PC-9 (cell line): ENCODE measurements around the gene PTTG1IP. TPM values are rescaled to one million over a fixed set of nuclear protein-coding genes. Genes with fewer than 3 reads are reported as not detected.

Source experiments
- BruUV-seq: library from RNA; stranded (reverse); fragments of 400-500 nt; replicated peaks from 2 replicates; lab custom pipeline; 2021; lab: Mats Ljungman, UMichigan
- CTCF ChIA-PET: fragments of 300-600 bp; sonication (Branson Sonifier 250); formaldehyde crosslinking; loops from one replicate; lab custom pipeline; 2022; ENCODE audit warnings: antibody characterized with exemption; lab: Charles Lee
- POLR2A ChIA-PET: fragments of 300-600 bp; sonication (Branson Sonifier 250); formaldehyde crosslinking; loops from one replicate; lab custom pipeline; 2022; ENCODE audit warnings: antibody characterized with exemption; ENCODE audit not compliant: unreplicated experiment; lab: Charles Lee
- DNase-seq, 2 experiments: peaks; one replicate each; pipeline versions ENCODE4 v3.0.0 to v3.0.0-alpha.2; 2015 to 2022; ENCODE audit warnings: mixed read lengths in 1 of 2
- H2AFZ ChIP-seq: fragments of 200-600 bp; sonication (generic); 2 replicates; pipeline ENCODE4 v1.8.1; 2017; ENCODE audit warnings: antibody characterized with exemption
- H3F3A ChIP-seq: fragments of 200-600 bp; sonication (generic); 2 replicates; pipeline ENCODE4 v1.8.1; 2017; ENCODE audit warnings: antibody characterized with exemption, mild to moderate bottlenecking, low read depth; ENCODE audit not compliant: insufficient read depth
- H3K27ac ChIP-seq: fragments of 200-600 bp; sonication (generic); 2 replicates; pipeline ENCODE4 v1.6.1; 2016; ENCODE audit warnings: mixed run types
- H3K27me3 ChIP-seq: fragments of 200-600 bp; sonication (generic); 2 replicates; pipeline ENCODE4 v1.6.1; 2016; ENCODE audit warnings: low read depth, mixed run types; ENCODE audit not compliant: insufficient read depth
- H3K36me3 ChIP-seq: fragments of 200-600 bp; sonication (generic); 2 replicates; pipeline ENCODE4 v1.6.1; 2016; ENCODE audit warnings: low read depth, mixed run types
- H3K4me1 ChIP-seq: fragments of 200-600 bp; sonication (generic); replicated peaks from 2 replicates; pipeline ENCODE4 v1.6.1; 2016; ENCODE audit warnings: mixed run types; ENCODE audit not compliant: insufficient read depth
- H3K4me2 ChIP-seq: fragments of 200-600 bp; sonication (generic); 2 replicates; pipeline ENCODE4 v1.6.1; 2017; ENCODE audit warnings: mixed run types
- H3K4me3 ChIP-seq: fragments of 200-600 bp; sonication (generic); 2 replicates; pipeline ENCODE4 v1.6.1; 2016; ENCODE audit warnings: mixed run types
- H3K79me2 ChIP-seq: fragments of 200-600 bp; sonication (generic); 2 replicates; pipeline ENCODE4 v1.6.1; 2017; ENCODE audit warnings: low read depth, mixed run types
- H3K9me2 ChIP-seq: fragments of 200-600 bp; sonication (generic); 2 replicates; pipeline ENCODE4 v1.8.1; 2017; ENCODE audit warnings: mild to moderate bottlenecking; ENCODE audit not compliant: insufficient read depth
- H3K9me3 ChIP-seq: fragments of 200-600 bp; sonication (generic); 2 replicates; pipeline ENCODE4 v1.8.1; 2016; ENCODE audit warnings: low read depth; ENCODE audit not compliant: insufficient read depth
- H4K20me1 ChIP-seq: fragments of 200-600 bp; sonication (generic); 2 replicates; pipeline ENCODE4 v1.8.1; 2017; ENCODE audit not compliant: insufficient read depth
- CTCF ChIP-seq: fragments of 200-600 bp; sonication (generic); conservative IDR thresholded peaks from 2 replicates; pipeline ENCODE4 v1.6.1; 2017; ENCODE audit warnings: mixed run types, antibody characterized with exemption, mild to moderate bottlenecking, moderate library complexity
- EZH2 ChIP-seq: fragments of 200-600 bp; sonication (generic); IDR thresholded peaks from 2 replicates; pipeline ENCODE4 v1.8.0; 2017; ENCODE audit warnings: antibody characterized with exemption, low read depth
- intact Hi-C: fragments of 100-400 bp; cut with micrococcal nuclease; formaldehyde crosslinking; loops from one replicate; pipeline ENCODE4 v1.10.0; 2022; ENCODE audit not compliant: unreplicated experiment
- total RNA-seq: library from RNA; stranded (reverse); gene quantifications from 2 replicates; pipeline ENCODE4 v1.2.3, GENCODE V29; 2021

Gene PTTG1IP
- total RNA-seq, 1 experiment from 2014 or later: 174 TPM

DNA sequence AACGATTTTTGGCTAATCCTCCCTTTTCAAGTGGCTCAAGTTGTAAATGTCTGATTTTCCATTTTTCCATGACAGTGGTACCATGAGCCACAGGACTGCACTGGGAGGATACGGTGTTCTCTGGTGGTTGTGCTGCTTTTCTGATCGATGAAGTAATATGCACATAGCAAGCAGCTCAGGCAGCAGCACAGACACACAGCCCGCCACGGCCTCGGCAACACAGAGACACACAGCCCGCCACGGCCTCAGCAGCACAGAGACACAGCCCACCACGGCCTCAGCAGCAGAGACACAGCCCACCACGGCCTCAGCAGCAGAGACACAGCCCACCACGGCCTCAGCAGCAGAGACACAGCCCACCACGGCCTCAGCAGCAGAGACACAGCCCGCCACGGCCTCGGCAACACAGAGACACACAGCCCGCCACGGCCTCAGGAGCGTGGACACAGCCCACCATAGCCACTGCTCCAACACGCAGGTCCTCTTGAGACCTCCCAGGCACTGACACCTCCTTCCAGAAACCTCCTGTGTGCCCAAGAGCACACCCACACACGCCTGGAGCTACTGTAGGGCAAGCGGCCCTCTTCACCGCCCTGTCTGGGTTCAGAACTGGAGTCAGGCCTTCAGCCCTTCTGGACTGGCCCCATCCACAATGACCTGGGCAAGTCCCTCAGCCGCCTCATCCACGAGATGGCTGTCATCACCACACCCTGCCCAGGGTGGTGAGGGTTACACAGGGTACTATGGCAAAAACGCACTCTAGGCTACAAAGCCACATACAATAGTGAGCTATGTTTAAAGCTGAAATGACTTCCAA lies 10.4 kb downstream of the PTTG1IP start:
- ChIA-PET CTCF (no interaction called here), POLR2A (no interaction called here)
- H3K36me3 ChIP-seq: peaks cover 19% of the 10 kb centered on the region; the same call in 1 of the 2 replicates

GRCh38 chr21:44858791-44859190 lies 14.7 kb downstream of the PTTG1IP start:
- CTCF ChIA-PET: no interaction called here
- peaks cover 4% of the 10 kb centered on the region; the same call in 1 of the 2 replicates for H3F3A ChIP-seq
- peak in 1 of 2 experiments; percentile 67 for DNase-seq
- peak overlapping the region; percentile 38 for H3K4me2 ChIP-seq
- intact Hi-C loops: no loop called here
- peak overlapping the region; percentile 41; the same call in 1 of the 2 replicates for H3K27ac ChIP-seq
- TF ChIP-seq EZH2: no peak
- TF ChIP-seq CTCF: no peak
- no peak overlapping the region for H3K4me3 ChIP-seq
- H2AFZ ChIP-seq: no peak overlapping the region
- no peaks in the 10 kb centered on the region for H3K9me3 ChIP-seq
- peaks cover 73% of the 10 kb centered on the region for H4K20me1 ChIP-seq
- POLR2A ChIA-PET: no interaction called here
- H3K9me2 ChIP-seq: no peaks in the 10 kb centered on the region
- H3K27me3 ChIP-seq: no peaks in the 10 kb centered on the region
- H3K36me3 ChIP-seq: peaks cover 3% of the 10 kb centered on the region; the same call in 1 of the 2 replicates
- peaks cover 11% of the 10 kb centered on the region; the same call in 1 of the 2 replicates for H3K4me1 ChIP-seq
- H3K79me2 ChIP-seq: peaks cover 69% of the 10 kb centered on the region
- no TSS peak for BruUV-seq

More for the DNA sequence above, 10.4 kb downstream of the PTTG1IP start:
- H3K4me2 ChIP-seq: no peak overlapping the region
- BruUV-seq: no TSS peak
- H4K20me1 ChIP-seq: peaks cover 71% of the 10 kb centered on the region
- H2AFZ ChIP-seq: no peak overlapping the region
- no peak for DNase-seq
- no peaks in the 10 kb centered on the region for H3K9me2 ChIP-seq
- H3K4me1 ChIP-seq: peaks cover 26% of the 10 kb centered on the region
- H3K4me3 ChIP-seq: no peak overlapping the region
- no peaks in the 10 kb centered on the region for H3K27me3 ChIP-seq
- no peak overlapping the region for H3K27ac ChIP-seq
- TF ChIP-seq EZH2 (no peak), CTCF (no peak)
- peaks cover 80% of the 10 kb centered on the region for H3K79me2 ChIP-seq
- intact Hi-C loops: no loop called here
- no peaks in the 10 kb centered on the region; the same call in 1 of the 2 replicates for H3F3A ChIP-seq
- no peaks in the 10 kb centered on the region for H3K9me3 ChIP-seq

DNA sequence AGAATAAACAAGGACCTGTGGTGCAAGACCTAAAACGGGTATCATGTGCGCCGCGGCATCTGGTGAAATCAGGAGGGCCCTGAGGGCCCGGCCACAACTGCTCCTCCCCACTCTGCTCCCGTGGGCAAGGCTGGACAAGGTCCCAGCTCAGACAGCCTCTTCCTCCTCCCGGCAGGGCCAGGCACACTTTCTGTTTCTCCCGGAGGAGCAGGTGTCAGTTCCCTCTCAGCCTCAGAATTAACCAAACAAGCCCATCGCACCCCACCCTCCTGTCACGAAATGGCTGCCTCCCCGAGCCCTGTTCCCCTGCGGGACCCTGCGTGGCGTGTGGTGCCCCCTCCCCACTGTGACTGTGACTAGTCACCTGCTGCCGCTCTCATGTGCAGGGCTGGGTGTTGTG lies 15.2 kb downstream of the PTTG1IP start:
- no peak overlapping the region for H2AFZ ChIP-seq
- no peak for DNase-seq
- peaks cover 3% of the 10 kb centered on the region; the same call in 1 of the 2 replicates for H3K36me3 ChIP-seq
- peak overlapping the region; percentile 38; the same call in 1 of the 2 replicates for H3K4me2 ChIP-seq
- intact Hi-C loops: no loop called here
- peaks cover 64% of the 10 kb centered on the region for H3K79me2 ChIP-seq
- H3K27me3 ChIP-seq: no peaks in the 10 kb centered on the region
- no peak overlapping the region for H3K4me3 ChIP-seq
- no peak for TF ChIP-seq EZH2
- TF ChIP-seq CTCF: no peak
- H3K9me2 ChIP-seq: no peaks in the 10 kb centered on the region
- no TSS peak for BruUV-seq
- H3K27ac ChIP-seq: peak overlapping the region; percentile 41; the same call in 1 of the 2 replicates
- peaks cover 69% of the 10 kb centered on the region for H4K20me1 ChIP-seq
- POLR2A ChIA-PET: no interaction called here
- H3K9me3 ChIP-seq: no peaks in the 10 kb centered on the region
- peaks cover 4% of the 10 kb centered on the region; the same call in 1 of the 2 replicates for H3F3A ChIP-seq
- CTCF ChIA-PET: no interaction called here
- H3K4me1 ChIP-seq: peaks cover 11% of the 10 kb centered on the region; the same call in 1 of the 2 replicates
